GM12801 (cell line): Measurements from ENCODE around the gene OR4K2.

Experiments
- CTCF ChIP-seq: IDR thresholded peaks from one replicate; pipeline ENCODE4 v1.5.1; 2011; ENCODE audit warnings: control low read depth; ENCODE audit not compliant: insufficient read length; ENCODE audit errors: extremely low read depth

The OR4K2 gene

DNA sequence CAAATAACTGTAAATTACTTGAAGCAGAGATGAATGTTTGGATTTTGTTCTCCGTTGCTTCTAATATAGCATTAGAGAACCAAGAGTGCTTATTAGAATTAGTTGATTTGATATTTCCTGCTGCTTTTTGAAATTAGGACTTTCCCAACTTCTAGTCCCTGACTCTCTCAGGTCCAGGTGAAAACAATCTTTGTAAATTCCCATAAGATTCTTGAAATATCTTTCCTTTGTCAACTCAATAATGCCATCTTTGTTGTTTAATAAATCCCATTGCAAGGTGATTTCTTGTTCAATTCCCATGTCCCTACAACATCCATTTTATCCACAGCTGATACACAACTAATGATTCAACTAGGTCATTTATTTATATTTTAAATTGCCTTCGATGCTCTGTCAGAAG, at the start of gene OR4K2:
Gene OR4K2, plus strand, starts transcription at position 301 of the 400 bp plus-strand sequence. CDS start 1,126 bp downstream, outside the sequence.
- TF ChIP-seq CTCF = no peak

GRCh38 chr14:19828314-19828713, 46.6 kb upstream of the OR4K2 start:
- no peak for TF ChIP-seq CTCF

DNA sequence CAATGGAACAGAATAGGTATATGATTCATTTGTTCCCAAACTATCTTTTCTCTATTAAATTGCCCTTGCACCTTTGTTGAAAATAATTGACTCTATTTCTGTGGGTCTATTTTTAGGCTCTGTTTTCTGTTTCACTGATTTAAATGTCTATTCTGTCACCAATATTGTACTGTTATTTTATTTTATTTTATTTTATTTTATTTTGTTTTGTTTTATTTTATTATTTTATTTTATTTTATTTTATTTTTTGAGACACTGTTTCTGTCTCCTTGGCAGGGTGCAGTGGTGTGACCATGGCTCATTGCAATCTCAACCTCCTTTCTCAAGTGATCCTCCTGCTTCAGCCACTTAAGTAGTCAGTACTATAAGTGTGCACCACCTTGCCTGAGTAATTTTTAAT, 36.5 kb upstream of the OR4K2 start:
- no peak for TF ChIP-seq CTCF

- TF ChIP-seq CTCF = no peak
These were observed 23.6 kb upstream of the OR4K2 start for GRCh38 chr14:19851365-19851764.

DNA sequence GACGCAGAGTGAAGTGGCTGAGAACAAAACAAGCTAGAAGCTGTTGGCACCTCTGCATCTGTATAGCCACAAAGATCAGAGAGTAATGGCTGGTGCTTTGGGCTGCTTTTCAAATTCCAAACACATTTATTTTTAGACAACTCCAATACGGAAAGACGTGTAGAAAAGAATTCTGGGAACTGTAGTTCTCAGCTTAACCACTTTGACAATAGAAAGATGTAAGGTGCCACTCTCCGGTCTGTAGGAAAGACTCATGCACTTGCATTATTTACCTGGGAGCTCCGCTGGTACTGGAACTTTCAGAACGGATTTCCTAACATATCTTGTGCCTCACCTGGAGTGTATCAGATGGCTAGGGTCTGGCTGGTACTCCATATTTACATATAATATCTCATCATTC, 1.8 kb upstream of the OR4K2 start:
- TF ChIP-seq CTCF = no peak

DNA sequence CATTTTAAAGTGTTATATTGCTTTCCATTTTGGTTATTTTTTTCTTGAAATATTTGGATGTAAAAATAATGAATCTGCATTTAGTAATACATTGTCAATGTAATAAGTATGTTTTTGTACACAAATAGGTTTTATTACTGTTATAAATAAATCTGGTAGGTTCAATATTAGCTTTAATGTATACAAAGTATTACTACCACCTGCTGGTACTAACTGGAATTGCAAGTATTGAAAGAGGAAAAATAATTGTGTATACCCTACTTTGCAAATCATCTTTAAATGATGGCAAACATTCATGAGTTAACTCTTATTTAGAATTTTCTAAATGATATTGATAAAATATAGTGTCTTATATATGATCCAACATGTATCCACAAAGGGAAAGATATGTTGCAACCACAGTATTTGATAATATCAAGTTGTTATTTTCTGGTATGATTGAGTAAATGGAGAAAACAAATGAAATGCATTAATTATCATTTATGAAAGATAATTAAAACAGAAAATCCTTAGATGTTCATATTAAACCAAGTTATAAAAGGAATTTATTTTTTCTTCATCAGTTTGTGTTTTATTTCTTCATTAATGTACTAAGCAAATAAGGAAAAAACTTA, 3.2 kb downstream of the OR4K2 start:
- peak; percentile 11 for TF ChIP-seq CTCF

GRCh38 chr14:19895282-19895681, 20.3 kb downstream of the OR4K2 start:
- TF ChIP-seq CTCF = no peak
